ENCODE results near the gene ANKRA2.
"Not testable (repeated sequence)": the region's sequence is repeated elsewhere in the genome, so short reads cannot be mapped to it uniquely, and the experiment has no call there.

Gene ANKRA2

GRCh38 chr5:73519531-73520283 lies 45.7 kb downstream of the ANKRA2 start:
- peak; percentile 83 for DNase-seq (ENCODE audit: low spot score)
- peak; percentile 86 for TF ChIP-seq CTCF (IDR thresholded peaks at IDR 0.05; ENCODE audit: extremely low read depth, missing control alignments)

- TF ChIP-seq CTCF (IDR thresholded peaks at IDR 0.05; ENCODE audit: extremely low read depth, missing control alignments): no peak
- no peak for DNase-seq (ENCODE audit: low spot score)
Measured at GRCh38 chr5:73515232-73515631, 50.2 kb downstream of the ANKRA2 start.

- DNase-seq (ENCODE audit: low spot score): no peak
- no peak for TF ChIP-seq CTCF (IDR thresholded peaks at IDR 0.05; ENCODE audit: extremely low read depth, missing control alignments)
Measured at GRCh38 chr5:73514418-73514817, 51.0 kb downstream of the ANKRA2 start.

- no peak for DNase-seq (ENCODE audit: low spot score)
- TF ChIP-seq CTCF (IDR thresholded peaks at IDR 0.05; ENCODE audit: extremely low read depth, missing control alignments): no peak
Measured at GRCh38 chr5:73513996-73514395, 51.4 kb downstream of the ANKRA2 start.

GRCh38 chr5:73508521-73508920 lies 56.9 kb downstream of the ANKRA2 start:
- not testable (repeated sequence) for DNase-seq (ENCODE audit: low spot score)

- no peak for TF ChIP-seq CTCF (IDR thresholded peaks at IDR 0.05; ENCODE audit: extremely low read depth, missing control alignments)
- DNase-seq (ENCODE audit: low spot score): no peak
Measured at GRCh38 chr5:73507062-73507461, 58.4 kb downstream of the ANKRA2 start.

- DNase-seq (ENCODE audit: low spot score): no peak
- TF ChIP-seq CTCF (IDR thresholded peaks at IDR 0.05; ENCODE audit: extremely low read depth, missing control alignments): no peak
Measured at GRCh38 chr5:73506459-73506955, 58.9 kb downstream of the ANKRA2 start.

Measured in GM20000 (cell line).